GM12873 (cell line): ENCODE results near the gene INSYN1.

ENCODE experiments used
- CTCF ChIP-seq: IDR thresholded peaks from 2 replicates; pipeline ENCODE4 v1.5.1; 2012; ENCODE audit warnings: low read depth, mild to moderate bottlenecking, moderate library complexity, low read length, control low read depth; ENCODE audit not compliant: insufficient read depth; ENCODE audit errors: missing control alignments

The INSYN1 gene

GRCh38 chr15:73716417-73716816 is 36.7 kb downstream of the INSYN1 start:
- no peak for TF ChIP-seq CTCF

GRCh38 chr15:73715417-73715816 is 37.7 kb downstream of the INSYN1 start:
- TF ChIP-seq CTCF = no peak

- TF ChIP-seq CTCF = no peak
Measured at GRCh38 chr15:73714695-73715301, 38.4 kb downstream of the INSYN1 start.

GRCh38 chr15:73712107-73712506 is 41.0 kb downstream of the INSYN1 start:
- TF ChIP-seq CTCF = no peak

GRCh38 chr15:73711526-73711925 is 41.6 kb downstream of the INSYN1 start:
- no peak for TF ChIP-seq CTCF

- TF ChIP-seq CTCF = no peak
Measured at GRCh38 chr15:73710321-73710720, 42.8 kb downstream of the INSYN1 start.

GRCh38 chr15:73709686-73710085 is 43.5 kb downstream of the INSYN1 start:
- no peak for TF ChIP-seq CTCF
